Retina (tissue), 1 donor: ENCODE data around the gene PJA1.

Experiments
- DNase-seq: peaks from one replicate; pipeline ENCODE4 v3.0.0-alpha.2; 2016

The PJA1 gene

GRCh38 chrX:69142788-69143469 is 22.3 kb downstream of the PJA1 start:
- DNase-seq = no peak

GRCh38 chrX:69140837-69141236 is 24.4 kb downstream of the PJA1 start:
- DNase-seq = no peak

GRCh38 chrX:69139516-69139915 is 25.7 kb downstream of the PJA1 start:
- DNase-seq = peak; percentile 87

GRCh38 chrX:69138512-69138911 is 26.7 kb downstream of the PJA1 start:
- DNase-seq = no peak

GRCh38 chrX:69138118-69138390 is 27.2 kb downstream of the PJA1 start:
- DNase-seq = no peak

- DNase-seq = peak; percentile 64
These were observed 27.7 kb downstream of the PJA1 start for GRCh38 chrX:69137371-69138117.

GRCh38 chrX:69136546-69137331 is 28.5 kb downstream of the PJA1 start:
- DNase-seq = peak; percentile 63

GRCh38 chrX:69133921-69134542 is 31.2 kb downstream of the PJA1 start:
- peak; percentile 60 for DNase-seq

GRCh38 chrX:69131886-69132285 is 33.4 kb downstream of the PJA1 start:
- no peak for DNase-seq

- no peak for DNase-seq
These were observed 34.8 kb downstream of the PJA1 start for GRCh38 chrX:69130439-69130838.

- peak; percentile 57 for DNase-seq
These were observed 36.7 kb downstream of the PJA1 start for GRCh38 chrX:69128588-69128987.

GRCh38 chrX:69127466-69127865 is 37.8 kb downstream of the PJA1 start:
- DNase-seq = no peak

- DNase-seq = no peak
These were observed 38.6 kb downstream of the PJA1 start for GRCh38 chrX:69126642-69127041.

GRCh38 chrX:69125094-69125493 is 40.2 kb downstream of the PJA1 start:
- no peak for DNase-seq

- DNase-seq = no peak
These were observed 41.1 kb downstream of the PJA1 start for GRCh38 chrX:69124108-69124507.

- DNase-seq = no peak
These were observed 41.8 kb downstream of the PJA1 start for GRCh38 chrX:69123481-69123880.

GRCh38 chrX:69121321-69122000 is 43.8 kb downstream of the PJA1 start:
- no peak for DNase-seq

GRCh38 chrX:69120476-69120875 is 44.8 kb downstream of the PJA1 start:
- DNase-seq = no peak

- no peak for DNase-seq
These were observed 46.1 kb downstream of the PJA1 start for GRCh38 chrX:69119122-69119521.

GRCh38 chrX:69117876-69118526 is 47.3 kb downstream of the PJA1 start:
- DNase-seq = no peak

- no peak for DNase-seq
These were observed 49.2 kb downstream of the PJA1 start for GRCh38 chrX:69116077-69116476.

GRCh38 chrX:69113723-69114122 is 51.5 kb downstream of the PJA1 start:
- DNase-seq = no peak
